HG03175 (cell line): ENCODE results near the gene TIMM21.

ENCODE experiments used
- ATAC-seq: cut with Tn5 transposase; IDR thresholded peaks from one replicate; pipeline ENCODE4 v1.9.1; 2021; ENCODE audit warnings: mild to moderate bottlenecking, moderate library complexity; ENCODE audit not compliant: unreplicated experiment

Gene TIMM21

DNA sequence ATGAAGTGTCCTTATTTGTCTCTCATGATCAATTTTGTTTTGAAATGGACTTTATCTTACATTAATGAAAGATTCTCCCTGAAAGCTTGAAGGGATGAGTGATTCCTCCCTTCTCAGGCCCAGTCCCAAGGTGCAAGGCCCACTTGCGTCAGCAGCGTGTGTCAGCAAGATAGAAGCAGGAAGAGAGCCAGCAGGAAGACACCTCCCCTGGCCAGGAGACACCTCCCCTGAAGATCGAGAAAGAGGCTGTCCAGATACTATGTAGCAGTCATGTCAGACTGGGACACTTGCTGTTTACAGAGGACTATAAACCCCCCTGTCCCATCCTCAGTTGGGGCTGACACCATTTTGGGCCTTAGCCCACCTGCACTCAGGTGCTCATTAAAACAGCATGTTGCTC, 38.3 kb downstream of the TIMM21 start:
- ATAC-seq, result no peak

DNA sequence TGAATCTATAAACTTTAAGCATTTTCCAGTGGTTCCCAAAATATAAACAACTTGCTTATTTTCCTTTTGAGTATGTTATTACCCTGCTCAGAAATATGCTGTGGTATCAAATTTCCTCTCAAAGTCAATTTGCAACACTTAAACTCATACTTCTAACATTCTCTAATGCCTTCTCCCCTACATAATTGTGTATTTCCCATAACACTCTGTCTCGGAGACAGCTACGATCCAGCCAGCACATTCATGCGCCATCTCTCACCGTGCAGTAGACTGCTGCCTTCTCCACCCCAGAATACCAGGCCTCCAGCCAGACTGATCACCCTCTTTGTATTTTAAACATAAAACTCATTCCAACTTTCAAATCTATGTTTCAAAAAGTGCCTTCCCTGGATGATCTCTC, 41.8 kb downstream of the TIMM21 start:
- ATAC-seq, result no peak

DNA sequence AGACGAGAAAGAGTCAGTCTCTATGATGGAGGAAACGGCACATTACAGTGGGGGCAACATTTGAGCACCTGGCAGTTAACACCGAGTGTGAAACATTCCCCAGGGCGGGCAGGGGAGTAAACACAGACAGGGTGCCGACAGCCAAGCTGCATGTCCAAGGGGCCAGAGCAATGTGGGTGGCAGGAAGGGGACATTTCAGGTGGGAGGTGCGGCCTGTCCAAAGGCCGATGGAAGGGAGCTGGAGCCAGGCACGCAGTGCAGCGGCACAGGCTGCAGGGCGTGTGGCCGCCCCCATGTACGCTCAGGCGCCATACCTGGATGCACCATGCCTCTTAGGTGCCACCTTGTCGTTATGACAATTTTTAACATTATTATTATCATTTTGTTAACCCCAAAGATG, 43.3 kb downstream of the TIMM21 start:
- no peak for ATAC-seq

DNA sequence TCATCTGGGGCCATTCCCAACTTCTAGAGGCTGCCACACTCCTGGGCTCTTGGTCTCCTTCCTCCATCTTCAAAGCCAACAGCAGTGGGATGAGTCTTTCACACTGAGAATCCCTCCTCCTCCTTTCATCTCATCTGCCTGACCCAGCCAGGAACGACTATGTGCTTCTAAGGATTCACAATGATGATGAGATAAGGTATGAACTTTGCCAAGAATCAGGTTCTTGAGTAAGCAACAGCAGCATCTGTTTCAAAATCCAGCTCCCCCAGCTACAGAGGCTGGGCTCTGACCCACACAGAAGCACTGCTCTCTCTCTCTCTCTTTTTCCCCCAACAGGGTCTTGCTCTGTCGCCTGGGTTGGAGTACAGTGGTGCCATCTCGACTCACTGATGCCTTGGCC, 46.4 kb downstream of the TIMM21 start:
- ATAC-seq, result no peak

DNA sequence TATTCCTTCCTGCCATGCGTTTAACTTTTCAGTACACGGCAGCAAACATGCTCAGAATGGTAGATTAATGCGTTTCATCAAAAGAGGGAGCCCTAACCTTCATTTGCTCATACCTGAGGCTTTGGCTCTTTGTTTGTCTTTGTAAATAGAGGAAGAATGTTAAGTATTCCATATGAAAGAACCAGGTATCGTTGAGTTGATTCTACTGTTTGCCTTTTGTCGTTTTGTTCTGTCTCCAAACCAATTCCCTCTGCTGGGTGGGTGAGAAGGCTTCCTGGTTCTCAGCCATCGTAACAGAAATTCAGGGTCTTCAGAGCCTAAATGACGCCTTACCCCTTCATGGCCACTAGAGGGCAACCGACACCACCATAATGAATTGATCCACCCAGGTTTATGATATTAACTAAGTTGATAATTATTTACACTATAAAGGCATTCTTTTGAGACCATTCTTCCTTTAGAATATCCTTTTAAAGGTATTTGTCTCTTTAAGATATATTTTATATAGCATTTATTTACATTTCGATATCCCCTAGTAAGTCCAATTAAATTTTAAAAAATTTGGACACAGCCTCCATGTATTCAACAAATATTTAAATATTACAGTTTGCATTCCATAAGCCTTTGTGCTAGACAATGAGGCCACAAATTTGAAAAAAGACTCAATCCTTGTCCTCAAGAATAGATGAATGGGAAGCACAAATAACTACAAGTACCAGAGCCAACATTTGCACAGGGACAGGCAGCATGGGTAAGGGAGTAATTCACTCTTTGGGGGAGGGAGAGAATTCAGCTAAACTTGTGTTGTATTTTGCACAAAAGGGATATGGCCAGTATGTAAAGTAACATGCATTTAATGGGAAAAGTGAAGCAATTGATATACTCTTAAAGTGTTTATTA, 48.1 kb downstream of the TIMM21 start:
- ATAC-seq, result peak; percentile 92

DNA sequence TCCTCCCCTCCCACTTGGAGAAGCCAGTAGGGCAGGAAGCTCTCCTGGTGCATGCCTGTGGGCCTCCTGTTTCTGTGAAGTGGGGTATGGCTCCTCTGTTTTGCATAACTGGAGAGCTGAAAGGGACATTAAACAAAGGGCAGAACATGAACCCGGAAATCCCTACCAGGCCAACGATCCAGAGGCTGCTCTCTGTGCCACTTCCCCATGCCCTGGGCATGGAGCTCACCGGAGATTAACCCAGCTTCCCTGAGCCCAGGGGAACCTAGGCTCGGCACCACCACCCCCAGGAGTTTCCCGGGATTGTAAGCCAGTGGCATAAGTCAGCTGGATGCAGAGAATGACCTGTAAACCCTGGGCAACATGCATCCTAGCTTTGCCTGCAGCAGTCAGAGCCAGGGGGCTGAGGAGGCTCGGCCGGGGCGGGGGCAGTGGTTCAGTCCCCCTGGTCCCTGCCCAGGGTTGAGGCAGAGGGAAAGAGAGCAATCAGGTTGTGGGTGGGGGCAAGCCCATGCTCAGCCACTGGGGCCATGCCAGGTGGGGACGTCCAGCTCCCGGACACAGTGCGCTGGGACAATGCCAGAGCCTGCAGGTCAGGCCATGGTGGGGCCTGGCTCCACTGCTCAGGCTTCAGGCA, 49.5 kb downstream of the TIMM21 start:
- no peak for ATAC-seq

DNA sequence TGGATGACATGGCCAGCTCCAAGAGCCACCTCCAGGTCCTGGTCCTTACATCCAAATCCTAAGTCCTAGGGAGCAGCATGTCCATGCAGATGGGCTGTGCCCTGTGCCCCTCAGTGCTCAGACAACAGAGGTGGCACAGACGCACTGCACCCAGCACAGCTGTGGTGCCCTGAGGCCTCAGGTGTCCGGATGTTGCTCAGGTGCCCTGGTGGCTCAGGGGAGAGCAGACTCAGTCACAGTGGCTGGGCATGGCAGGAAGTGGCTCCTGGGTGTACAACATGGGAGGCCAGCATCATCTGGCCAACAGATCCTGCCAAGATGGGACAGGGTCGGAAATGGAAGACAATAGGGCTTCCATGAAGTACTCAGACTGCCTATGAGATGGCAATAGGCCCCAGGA, 50.1 kb downstream of the TIMM21 start:
- no peak for ATAC-seq

DNA sequence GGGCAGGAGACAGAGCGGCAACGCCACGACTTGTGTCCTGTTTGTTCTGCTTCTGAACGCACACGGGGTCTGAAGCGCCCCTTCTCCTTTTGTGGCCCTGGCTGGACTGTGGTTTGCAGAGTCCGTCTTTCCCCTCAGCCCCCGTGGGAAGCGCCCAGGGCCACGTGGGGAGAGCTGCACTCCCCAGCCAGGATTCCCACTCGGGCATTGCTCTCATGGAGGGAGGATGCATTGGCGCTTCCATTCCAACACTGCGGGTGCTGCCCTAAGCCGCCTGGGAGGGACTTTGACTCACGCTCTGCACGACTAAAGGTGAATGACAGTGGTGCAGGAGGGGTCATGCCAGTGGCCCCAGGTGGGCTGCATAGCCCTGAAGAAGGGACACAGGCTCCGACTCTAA, 52.5 kb downstream of the TIMM21 start:
- ATAC-seq, result no peak

DNA sequence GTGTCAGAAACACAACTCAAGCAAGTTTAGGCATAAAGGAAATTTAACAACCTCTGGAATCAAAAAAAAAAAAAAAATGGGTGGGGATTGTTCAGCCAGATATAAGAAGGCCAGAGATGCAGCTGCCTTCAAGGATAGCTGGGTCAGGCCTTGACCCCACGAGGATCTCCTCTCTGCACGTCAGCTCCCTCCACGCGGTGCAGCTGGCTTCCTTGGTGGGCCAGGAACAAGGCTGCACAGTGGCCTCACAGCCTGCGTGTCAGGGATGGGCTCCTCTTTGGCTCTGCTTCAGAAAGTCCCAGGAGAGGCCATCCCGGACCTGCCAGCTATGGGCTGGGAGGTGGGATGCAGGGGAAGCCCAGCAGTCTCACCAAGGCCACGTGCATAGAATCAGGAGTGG, 55.5 kb downstream of the TIMM21 start:
- no peak for ATAC-seq

DNA sequence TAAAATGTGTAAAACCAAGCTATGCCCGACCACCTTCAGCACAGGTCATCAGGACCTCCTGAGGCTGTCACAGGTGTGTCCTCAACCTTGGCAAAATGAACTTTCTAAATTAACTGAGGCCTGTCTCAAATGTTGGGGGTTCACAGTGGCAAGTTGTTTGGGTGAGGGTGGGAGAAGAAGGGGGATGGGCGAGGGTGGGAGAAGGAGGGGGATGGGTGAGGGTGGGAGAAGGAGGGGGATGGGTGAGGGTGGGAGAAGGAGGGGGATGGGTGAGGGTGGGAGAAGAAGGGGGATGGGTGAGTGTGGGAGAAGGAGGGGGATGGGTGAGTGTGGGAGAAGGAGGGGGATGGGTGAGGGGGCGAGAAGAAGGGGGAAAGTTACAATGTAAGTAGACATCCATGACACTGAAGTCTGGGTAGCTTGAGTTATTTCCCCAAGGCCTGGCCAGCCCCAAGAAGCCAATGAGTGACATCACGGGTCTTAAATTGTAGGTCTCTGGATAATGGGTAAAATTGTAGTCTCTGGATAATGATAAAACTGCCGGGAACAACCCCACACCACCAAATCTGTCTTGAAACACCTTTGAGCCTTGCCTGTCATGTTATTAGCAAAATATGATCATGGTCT, 56.3 kb downstream of the TIMM21 start:
- no peak for ATAC-seq
